OCI-LY7 (cell line): ENCODE data around the gene TWIST2.

Experiments used
- EZH2phosphoT487 ChIP-seq: fragments of 200-600 bp; sonication (generic); IDR thresholded peaks from 2 replicates; pipeline ENCODE4 v1.6.1; 2018; ENCODE audit warnings: low read depth, borderline replicate concordance, mild to moderate bottlenecking, mixed run types, antibody characterized with exemption, low read length, moderate library complexity, mixed read lengths
- TF ChIP-seq, protein P1 (sequence below): fragments of 200-600 bp; sonication (generic); conservative IDR thresholded peaks from 2 replicates; pipeline ENCODE4 v1.5.1; 2014; ENCODE audit warnings: mild to moderate bottlenecking, antibody characterized with exemption, low read length, moderate library complexity, mixed read lengths

DNA sequence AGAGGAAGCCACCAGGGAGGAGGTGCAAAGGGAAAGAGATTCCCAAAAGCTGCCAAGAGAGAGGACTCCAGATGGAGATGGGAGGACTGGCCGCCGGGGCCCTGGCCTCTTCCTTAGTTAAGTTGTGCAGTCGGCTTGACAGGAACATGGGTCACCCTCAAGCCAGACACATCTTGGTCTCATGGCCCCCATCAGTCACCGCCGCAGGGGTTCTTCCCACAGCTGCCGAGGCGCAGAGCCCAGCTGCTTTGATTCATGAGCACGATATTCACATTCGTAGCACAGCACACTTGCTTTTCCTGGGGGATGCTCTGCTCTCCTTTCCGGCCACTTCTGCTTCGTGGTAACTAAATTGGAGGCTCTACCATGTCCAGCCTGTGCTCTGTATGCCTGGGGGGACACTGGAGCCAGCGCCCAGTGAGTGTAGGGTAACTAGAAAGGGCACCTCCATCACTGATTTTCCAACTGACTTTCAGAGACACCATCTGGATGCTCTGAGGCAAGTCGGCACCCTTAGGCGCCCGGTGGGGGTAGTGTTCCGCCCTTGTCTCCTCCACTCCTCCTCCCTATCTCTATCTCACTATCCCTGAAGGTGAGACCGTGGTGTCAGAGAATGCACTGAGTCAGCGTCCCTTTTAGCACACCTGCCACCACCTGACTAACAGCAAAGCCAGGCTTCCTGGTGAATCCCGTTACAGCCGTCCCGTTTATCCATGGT lies 13.3 kb downstream of the TWIST2 start:
- TF ChIP-seq, protein P1, sequence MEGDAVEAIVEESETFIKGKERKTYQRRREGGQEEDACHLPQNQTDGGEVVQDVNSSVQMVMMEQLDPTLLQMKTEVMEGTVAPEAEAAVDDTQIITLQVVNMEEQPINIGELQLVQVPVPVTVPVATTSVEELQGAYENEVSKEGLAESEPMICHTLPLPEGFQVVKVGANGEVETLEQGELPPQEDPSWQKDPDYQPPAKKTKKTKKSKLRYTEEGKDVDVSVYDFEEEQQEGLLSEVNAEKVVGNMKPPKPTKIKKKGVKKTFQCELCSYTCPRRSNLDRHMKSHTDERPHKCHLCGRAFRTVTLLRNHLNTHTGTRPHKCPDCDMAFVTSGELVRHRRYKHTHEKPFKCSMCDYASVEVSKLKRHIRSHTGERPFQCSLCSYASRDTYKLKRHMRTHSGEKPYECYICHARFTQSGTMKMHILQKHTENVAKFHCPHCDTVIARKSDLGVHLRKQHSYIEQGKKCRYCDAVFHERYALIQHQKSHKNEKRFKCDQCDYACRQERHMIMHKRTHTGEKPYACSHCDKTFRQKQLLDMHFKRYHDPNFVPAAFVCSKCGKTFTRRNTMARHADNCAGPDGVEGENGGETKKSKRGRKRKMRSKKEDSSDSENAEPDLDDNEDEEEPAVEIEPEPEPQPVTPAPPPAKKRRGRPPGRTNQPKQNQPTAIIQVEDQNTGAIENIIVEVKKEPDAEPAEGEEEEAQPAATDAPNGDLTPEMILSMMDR, result no peak
- no peak for TF ChIP-seq EZH2phosphoT487
